HG03060 (cell line): ENCODE measurements around the gene SIRT5.

Experiments used
- ATAC-seq: cut with Tn5 transposase; IDR thresholded peaks from one replicate; pipeline ENCODE4 v1.9.1; 2021; ENCODE audit warnings: low read depth, moderate number of reproducible peaks; ENCODE audit not compliant: unreplicated experiment

The SIRT5 gene

DNA sequence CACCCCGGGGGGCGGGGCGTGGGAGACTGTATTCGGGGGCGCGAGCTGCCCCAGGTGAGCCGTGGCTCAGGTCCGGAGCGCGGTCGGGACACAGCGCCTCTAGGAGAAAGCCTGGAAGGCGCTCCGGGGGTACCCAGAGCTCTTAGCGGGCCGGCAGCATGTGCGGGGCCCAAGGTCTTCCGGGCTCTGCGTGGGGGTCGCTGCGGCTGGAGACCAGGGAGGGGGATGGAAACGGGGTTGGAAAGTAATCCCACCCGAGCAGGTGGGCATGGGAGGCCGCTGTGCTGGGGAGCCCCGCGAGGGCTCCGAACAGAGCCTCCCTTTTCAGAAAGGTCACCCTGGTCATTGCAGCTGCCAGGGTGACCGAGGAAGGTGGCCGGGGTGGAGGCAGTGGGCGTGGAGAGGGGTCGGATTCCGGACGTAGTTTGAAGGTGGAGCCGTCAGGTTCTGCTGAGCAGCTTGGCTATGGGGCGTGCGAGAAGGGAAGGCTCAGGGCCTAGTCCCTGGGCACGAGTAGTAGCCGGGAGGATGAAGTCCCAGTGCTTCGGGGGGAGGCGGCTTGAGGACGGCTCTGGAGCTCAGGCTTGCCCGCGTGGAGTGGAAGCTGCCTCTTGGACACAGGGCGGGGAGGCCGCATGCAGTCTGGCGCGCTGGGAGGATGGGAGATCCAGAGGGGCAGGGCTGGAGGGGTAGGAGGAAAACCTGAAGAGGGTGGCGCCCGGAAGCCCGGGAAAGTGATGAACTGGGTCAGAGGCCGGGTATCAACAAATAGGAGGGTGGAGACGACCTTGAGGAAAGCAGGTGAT lies at the start of gene SIRT5:
SIRT5 (plus strand) TSS at position 31 of the 806 bp plus-strand sequence. CDS start 9,510 bp downstream, outside the sequence.
- peak; percentile 37 for ATAC-seq

GRCh38 chr6:13524801-13525508 lies 49.4 kb upstream of the SIRT5 start:
- ATAC-seq: no peak

- no peak for ATAC-seq
These were observed 48.1 kb upstream of the SIRT5 start for GRCh38 chr6:13526357-13526726.

GRCh38 chr6:13526727-13527670 lies 47.4 kb upstream of the SIRT5 start:
- peak; percentile 60 for ATAC-seq

- no peak for ATAC-seq
These were observed 46.7 kb upstream of the SIRT5 start for GRCh38 chr6:13527671-13528056.

- no peak for ATAC-seq
These were observed 46.2 kb upstream of the SIRT5 start for GRCh38 chr6:13528232-13528631.

DNA sequence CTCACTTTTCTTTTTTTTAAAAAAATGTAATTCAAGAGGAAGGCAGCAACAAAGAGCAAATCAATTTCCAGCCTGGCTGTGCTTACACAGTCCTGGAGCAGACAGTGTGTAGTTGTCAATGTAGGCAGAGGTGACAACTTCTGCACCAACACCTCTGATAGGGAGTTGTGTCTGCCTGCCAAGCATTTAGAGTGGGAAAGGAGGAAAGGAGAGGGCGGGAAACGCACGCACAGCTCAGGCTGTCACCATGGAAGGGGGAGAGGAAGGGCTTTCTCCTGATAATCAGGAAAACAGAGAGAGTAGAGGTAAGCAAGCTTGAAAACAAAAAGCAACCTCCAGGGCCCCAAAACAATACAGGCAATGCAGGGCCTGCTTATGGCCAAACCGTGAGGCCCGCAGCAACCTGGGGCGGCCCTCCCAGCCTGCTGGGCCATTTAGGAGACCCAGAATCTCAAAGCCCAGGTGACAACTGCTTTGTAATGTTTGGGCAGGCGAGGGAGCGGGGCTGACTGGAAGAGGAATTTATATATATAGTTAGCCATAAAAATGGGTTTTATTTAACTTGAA lies 45.5 kb upstream of the SIRT5 start:
- ATAC-seq: no peak

- no peak for ATAC-seq
These were observed 42.4 kb upstream of the SIRT5 start for GRCh38 chr6:13531956-13532355.

GRCh38 chr6:13534536-13534935 lies 39.9 kb upstream of the SIRT5 start:
- ATAC-seq: no peak

- no peak for ATAC-seq
These were observed 39.1 kb upstream of the SIRT5 start for GRCh38 chr6:13535306-13535705.

GRCh38 chr6:13536796-13537526 lies 37.4 kb upstream of the SIRT5 start:
- no peak for ATAC-seq

- no peak for ATAC-seq
These were observed 36.9 kb upstream of the SIRT5 start for GRCh38 chr6:13537527-13537897.

DNA sequence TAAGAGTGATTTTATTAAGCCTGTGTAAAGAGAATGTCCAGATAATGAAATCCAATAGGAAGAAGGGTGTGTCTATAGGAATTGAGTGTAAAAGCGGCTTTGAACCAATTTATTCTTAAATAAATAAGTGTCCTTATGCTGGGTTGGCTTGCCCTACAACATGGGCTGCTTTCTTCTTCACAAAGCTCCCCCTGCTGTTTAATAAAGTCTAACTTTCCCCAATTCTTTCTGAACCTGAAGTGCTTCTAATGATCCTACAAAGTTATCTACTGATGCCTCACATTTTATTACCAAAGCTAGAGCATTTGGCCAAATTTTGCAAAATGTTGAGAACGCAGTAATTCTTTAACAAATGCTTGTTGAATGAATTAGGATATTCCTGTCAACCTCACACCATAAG lies 36.3 kb upstream of the SIRT5 start:
- ATAC-seq: no peak

GRCh38 chr6:13538600-13538999 lies 35.8 kb upstream of the SIRT5 start:
- ATAC-seq: no peak

DNA sequence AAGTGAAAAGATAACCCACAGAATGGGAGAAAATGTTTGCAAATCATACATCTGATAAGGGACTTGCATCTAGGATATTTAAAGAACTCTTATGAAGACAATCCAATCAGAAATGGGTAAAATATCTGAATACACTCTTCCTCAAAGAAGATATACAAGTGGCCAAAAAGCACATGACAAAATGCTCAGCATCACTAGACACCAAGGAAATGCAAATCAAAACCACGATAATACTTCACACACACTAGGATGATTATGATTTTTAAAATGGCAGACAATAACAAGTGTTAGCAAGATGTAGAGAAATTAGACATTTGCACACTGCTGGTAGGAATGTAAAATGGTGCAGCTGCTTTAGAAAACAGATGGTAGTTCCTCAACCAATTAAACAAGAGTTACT lies 34.8 kb upstream of the SIRT5 start:
- ATAC-seq: no peak

- no peak for ATAC-seq
These were observed 32.9 kb upstream of the SIRT5 start for GRCh38 chr6:13541496-13541895.

DNA sequence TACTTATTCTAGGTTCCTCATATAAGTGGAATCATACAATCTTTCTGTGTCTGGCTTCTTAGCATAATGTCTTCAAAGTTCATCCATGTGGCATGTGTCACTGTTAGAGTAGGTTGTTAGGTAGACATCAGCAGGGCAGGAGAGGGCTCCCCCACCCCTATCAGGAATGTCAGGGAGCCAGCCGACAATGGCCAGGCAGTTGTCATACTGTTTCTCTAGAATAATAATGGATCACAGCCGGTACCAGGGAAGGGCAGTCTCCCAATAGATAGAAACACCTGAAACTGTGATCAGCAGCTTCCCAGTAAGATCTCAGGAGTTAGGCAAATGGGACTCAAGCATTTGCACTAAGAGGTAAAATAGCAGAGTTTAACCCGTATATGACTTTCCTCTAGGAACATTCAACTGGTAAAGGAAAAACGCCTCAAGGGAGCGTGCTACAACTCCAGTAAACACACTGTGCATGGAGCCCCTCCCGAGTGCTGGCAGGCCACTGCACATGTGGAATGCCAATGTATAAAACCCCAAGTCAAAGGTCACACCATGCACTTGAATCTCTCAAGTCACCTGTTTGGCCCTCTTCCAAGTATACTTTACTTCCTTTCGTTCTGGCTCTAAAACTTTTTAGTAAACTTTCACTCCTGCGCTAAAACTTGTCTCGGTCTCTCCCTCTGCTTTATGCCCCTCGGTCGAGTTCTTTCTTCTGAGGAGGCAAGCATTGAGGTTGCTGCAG lies 29.8 kb upstream of the SIRT5 start:
- ATAC-seq: no peak

DNA sequence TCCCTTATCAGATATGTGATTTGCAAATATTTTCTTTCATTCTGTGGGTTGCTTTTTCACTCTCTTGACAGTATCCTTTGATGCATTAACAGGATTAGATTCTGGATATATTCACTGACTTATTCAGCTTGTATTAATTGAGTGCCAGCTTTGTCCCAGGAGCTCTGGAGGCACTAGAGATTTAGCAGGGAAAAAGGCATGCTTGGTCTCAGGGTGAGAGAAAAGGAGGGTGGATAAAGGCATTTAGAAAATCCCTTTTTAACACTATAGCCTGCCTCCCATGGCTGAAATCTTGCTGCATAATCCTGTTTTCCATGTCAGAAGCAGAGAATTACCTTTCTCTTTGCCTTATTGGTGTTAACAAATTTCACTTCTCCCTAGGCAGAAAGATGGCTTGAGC lies 28.5 kb upstream of the SIRT5 start:
- ATAC-seq: no peak

DNA sequence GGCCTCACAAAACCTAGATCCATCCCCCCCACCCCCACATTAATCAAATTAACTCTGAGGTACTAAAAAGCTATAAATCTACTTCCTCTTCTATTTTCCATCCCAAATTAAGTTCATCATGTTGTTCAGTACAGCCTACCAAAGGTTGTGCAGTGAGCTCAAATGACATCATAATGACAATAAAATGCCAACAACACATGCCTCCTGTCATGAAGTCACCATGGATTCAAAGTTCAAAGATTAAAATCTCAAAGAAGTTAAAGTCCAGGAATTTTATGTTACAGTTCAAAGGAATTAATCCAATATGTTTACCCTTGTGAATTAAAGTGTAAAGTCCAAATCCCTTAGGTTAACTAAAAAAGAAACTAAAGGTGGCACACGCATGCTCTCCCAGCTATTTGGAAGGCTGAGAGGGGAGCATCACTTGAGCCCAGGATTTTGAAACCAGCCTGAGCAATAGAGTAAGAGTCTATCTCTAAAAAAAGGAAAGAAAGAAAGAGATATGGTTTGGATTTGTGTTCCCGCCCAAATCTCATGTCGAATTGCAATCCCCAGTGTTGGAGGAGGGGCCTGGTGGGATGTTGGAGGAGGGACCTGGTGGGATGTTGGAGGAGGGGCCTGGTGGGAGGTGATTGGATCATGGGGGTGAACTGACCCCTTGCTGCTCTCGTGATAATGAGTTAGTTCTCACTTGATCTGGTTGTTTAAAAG lies 25.7 kb upstream of the SIRT5 start:
- ATAC-seq: no peak
